GM18508 (cell line): ENCODE data around the gene TSHZ3.

Experiments used
- ATAC-seq: cut with Tn5 transposase; IDR thresholded peaks from one replicate; pipeline ENCODE4 v1.9.1; 2021; ENCODE audit warnings: moderate number of reproducible peaks; ENCODE audit not compliant: insufficient read depth, unreplicated experiment

The TSHZ3 gene

DNA sequence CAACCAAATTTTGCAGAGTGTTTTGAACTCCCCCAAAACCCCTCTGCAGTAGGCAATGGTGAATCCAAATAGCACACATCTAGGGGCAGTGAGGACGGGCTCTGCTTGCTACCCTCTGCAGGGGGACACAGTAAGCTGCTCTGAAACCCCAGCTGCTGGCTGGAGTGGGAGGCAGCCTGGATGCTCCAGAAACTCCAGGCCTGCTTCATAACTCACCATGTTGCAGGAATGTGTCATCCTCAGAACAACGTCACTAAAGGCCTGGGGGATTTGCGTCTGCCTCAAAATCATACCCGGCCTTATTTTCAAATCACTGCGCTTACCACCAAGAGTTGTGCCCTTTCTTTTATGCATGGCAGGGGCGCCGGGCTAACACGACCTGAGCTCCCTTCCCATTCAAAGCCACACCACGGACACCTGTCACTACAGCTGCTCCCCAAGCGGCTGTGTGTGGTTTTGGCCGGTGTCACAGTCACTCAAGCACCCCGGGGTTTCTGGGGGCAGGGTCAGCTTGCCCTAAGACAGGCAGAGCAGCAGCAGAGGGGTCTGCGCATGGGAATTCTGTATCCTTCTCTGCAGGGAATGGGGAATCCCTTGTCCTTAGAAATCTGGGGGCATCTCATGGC is 93.9 kb downstream of the TSHZ3 start:
- ATAC-seq, result no peak

DNA sequence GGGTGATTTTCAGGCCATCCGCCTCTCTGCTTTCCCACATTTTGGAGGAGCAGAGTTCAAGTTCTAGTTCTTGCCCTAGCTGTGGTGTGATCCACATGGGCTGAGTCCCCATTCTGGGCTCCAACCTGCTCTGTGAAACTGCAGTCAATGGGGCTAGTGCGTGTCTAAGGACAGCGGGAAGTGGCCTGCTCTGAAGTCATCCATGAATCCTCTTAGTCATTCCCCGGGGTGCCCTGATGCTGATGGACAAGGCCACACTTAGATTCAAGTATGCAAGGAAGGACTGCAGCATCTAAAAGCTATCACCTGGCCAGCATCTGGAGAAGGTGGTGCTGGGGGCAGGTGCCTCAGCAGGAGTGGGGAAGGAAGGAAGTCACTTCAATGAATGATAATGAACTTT is 94.6 kb downstream of the TSHZ3 start:
- ATAC-seq, result no peak

DNA sequence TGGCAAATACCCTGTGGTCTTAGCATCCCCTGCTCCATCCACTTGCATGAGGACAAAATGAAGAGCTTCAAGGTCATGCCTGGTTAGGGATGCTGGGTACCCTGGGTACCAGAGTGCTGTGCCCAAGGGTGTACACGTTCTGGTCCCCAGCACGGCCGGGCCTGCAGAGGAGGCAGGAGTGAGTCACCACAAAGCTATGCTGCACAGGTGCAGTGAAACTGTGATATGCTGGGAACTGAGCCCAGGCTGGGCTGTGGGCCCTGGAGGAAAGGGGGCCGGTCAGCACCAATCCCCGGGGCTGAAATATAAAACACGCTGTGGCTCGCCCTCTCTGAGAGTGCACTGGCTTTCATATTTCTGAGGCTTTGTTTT is 95.1 kb downstream of the TSHZ3 start:
- ATAC-seq, result no peak

- no peak for ATAC-seq
Observed at GRCh38 chr19:31253526-31254179, 95.6 kb downstream of the TSHZ3 start.

- no peak for ATAC-seq
Observed at GRCh38 chr19:31252441-31252840, 96.8 kb downstream of the TSHZ3 start.

DNA sequence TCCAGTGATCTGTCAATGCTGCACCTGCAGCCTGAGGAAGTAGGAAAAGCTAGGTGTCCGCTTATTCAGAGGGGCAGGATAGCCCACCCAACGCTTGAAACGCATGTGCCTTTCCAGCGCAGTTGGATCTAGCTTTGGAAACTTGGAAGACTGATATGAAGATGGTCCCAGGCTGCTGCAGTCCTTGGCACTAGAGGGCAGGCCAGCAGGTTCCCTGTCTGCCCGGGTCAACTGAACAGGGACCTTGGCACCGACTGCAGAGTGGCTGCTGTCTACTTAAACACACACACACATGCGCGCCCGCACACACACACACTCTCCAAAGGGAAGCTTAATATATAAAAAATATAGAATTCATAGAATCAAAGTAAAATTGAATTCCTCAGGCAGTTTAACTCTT is 100.0 kb downstream of the TSHZ3 start:
- no peak for ATAC-seq

DNA sequence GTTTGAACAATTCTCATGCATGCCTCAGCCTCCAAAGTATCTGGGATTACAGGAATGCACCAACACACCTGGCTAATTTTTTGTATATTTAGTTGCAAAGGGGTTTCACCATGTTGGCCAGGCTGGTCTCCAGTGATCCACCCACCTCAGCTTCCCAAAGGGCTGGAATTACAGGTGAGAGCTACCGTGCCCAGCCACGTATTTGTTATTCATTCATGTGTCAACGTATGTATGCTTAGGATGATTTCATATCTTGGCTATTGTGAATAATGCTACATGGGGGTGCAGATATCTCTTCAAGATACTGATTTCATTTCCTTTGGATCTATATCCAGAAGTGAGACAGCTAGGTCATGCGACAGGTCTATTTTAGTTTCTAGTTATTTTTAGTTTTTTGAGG is 113.4 kb downstream of the TSHZ3 start:
- ATAC-seq, result no peak

- ATAC-seq, result no peak
Observed at GRCh38 chr19:31233295-31233800, 115.9 kb downstream of the TSHZ3 start.

DNA sequence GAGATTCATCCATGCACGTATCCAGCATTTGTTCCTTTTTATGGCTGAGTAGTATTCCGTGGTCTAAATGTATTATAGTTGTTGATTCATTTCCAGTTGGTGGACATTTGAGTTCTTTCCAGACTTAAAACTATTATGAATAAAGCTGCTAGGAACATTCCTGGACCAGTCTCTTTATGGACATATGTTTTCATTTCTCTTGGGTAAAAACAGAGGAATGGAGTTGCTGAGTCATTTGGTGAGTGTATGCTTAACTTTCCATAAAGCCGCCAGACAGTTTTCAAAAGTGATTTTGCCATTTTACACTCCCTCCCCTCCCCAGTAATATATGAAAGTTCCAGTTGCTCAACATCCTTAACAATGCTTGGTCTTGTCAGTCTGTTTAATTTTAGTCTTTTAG is 116.4 kb downstream of the TSHZ3 start:
- no peak for ATAC-seq

- no peak for ATAC-seq
Observed at GRCh38 chr19:31232180-31232579, 117.1 kb downstream of the TSHZ3 start.

DNA sequence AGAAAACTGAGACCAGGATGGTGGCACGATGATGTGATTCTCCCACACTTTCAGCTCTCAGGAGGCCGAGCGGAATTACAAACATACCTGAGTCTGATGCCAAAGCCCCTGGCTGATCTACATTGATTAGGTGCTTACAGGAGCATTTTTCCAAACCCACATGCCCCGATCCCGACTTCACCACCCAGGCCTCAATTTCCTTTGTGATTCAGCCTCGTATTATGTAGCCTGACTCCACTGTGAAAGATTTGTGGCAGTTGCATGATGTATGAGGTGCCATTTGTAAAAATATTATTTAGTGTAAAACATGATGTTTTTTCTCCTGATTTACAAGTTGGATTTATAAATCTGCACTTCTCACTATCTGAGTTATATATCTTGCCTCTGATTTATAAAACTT is 118.0 kb downstream of the TSHZ3 start:
- no peak for ATAC-seq

DNA sequence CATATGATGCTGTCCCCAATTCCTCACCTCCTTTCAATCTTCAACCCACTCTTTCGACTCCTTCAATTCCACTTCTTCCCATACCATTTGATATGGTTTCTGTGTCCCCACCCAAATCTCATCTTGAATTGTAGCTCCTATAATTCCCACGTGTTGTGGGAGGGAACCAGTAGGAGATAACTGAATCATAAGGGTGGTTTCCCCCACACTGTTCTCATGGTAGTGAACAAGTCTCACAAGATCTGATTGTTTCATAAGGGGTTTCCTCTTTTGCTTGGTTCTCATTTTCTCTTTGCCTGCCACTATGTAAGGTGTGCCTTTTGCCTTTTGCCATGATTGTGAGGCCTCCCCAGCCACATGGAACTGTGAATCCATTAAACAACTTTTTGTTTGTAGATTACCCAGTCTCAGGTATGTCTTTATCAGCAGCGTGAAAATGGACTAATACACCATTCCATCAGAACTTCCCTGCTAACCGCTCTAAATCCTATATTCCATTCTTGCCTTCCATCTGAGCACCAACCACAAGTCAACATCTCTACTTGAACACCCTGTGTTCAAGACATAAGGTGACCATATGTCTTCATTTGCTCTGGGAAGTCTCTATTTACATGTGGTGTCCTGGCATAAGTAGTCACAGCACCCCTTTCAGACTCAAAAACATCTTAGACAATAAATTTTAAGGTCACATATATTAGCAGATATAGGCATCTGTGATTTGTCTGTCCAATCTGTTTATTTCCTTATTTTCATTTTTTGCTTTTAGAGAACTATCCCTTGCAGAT is 122.9 kb downstream of the TSHZ3 start:
- ATAC-seq, result no peak
